Mononuclear cell (primary cell): ENCODE measurements around the gene TMEM161A. TPM values are rescaled to one million over a fixed set of nuclear protein-coding genes. Genes with fewer than 3 reads are reported as not detected.
"Not testable (repeated sequence)": the region's sequence is repeated elsewhere in the genome, so short reads cannot be mapped to it uniquely, and the experiment has no call there.

Experiments used
- H3K27me3 ChIP-seq: 2 replicates; pipeline ENCODE4 v1.6.0; 2011; ENCODE audit warnings: low read length, control low read depth; ENCODE audit not compliant: insufficient read depth
- H3K4me1 ChIP-seq: 2 replicates; pipeline ENCODE4 v1.5.1; 2011; ENCODE audit warnings: mild to moderate bottlenecking, low read length, control low read depth; ENCODE audit not compliant: insufficient read depth
- H3K4me3 ChIP-seq: 2 replicates; pipeline ENCODE4 v1.5.1; 2011; ENCODE audit warnings: mild to moderate bottlenecking, low read length, moderate library complexity
- H3K9me3 ChIP-seq: 2 replicates; pipeline ENCODE4 v1.5.1; 2011; ENCODE audit warnings: low read depth, mild to moderate bottlenecking, control low read depth, low read length
- total RNA-seq: library from RNA; depleted of rRNA; stranded (reverse); fragments of >200 nt; gene quantifications from one replicate; pipeline ENCODE4 v1.2.3, GENCODE V29; 2012

Gene TMEM161A
- total RNA-seq, 1 donor: 5.5 TPM

DNA sequence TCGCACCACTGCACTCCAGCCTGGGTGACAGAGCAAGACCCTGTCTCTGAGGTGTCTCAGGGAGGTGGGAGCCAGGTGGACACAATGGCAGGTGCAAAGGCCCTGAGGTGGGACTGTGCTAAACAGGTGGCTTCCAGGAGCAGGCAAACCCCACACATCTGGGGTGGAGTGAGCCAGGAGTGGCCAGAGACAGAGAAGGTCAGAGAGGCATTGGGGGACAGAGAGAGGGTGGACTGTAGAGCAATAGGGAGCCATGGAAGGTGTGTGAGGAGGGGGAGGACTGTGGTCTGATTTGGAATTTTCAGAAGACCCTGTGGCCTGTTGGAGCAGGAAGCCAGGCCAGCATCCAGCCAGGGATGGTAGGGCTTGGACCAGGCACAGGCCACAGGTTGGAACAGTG, 27.1 kb upstream of the TMEM161A start:
- Histone ChIP-seq H3K27me3 (no peaks in the 10 kb centered on the region), H3K9me3 (no peaks in the 10 kb centered on the region), H3K4me3 (no peak overlapping the region), H3K4me1 (peaks cover 6% of the 10 kb centered on the region)

DNA sequence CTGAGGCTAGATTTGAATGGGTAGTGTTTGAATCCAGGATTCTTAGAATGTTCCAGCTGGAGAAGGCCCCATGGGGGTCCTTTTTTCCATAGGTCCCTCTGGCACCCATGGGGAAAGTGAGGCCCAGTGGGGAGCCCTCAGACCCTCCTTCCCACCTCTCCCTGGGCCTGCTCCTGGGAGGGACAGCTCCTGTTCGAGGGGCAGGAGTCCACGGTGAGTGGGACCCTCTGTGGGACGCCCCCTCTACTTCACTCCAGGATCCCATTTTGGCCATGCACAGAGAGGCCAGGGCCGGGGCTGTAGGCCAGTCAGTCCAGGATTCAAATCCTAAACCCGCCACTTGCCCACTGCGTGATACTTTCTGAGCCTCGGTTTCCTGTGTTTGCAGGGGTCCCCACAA, 24.2 kb upstream of the TMEM161A start:
- H3K9me3 ChIP-seq: no peaks in the 10 kb centered on the region
- H3K27me3 ChIP-seq: no peaks in the 10 kb centered on the region
- H3K4me3 ChIP-seq: no peak overlapping the region
- no peaks in the 10 kb centered on the region for H3K4me1 ChIP-seq

GRCh38 chr19:19160461-19161035, 22.3 kb upstream of the TMEM161A start:
- no peak overlapping the region for H3K4me3 ChIP-seq
- no peaks in the 10 kb centered on the region for H3K9me3 ChIP-seq
- H3K4me1 ChIP-seq: no peaks in the 10 kb centered on the region

GRCh38 chr19:19159534-19159933, 21.3 kb upstream of the TMEM161A start:
- no peaks in the 10 kb centered on the region for H3K4me1 ChIP-seq

More at GRCh38 chr19:19160461-19161035, 22.3 kb upstream of the TMEM161A start:
- H3K27me3 ChIP-seq: no peaks in the 10 kb centered on the region

DNA sequence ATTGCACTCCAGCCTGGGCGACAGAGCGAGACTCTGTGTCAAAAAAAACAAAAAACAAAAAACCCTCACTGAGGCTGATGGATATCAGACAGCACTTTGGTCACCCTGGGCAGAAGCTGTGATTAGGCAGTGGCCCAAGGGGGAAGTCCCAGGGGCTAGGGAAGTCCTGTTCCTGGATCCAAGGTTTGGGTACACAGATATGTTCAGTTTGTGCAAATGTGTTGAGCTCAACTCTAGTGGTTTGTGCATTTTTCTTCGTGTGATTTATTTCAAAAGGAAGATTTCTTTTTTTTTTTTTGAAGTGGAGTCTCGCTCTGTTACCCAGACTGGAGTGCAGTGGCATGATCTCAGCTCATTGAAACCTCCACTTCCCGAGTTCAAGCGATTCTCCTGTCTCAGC, 19.5 kb upstream of the TMEM161A start:
- H3K4me1 ChIP-seq: no peaks in the 10 kb centered on the region
- H3K4me3 ChIP-seq: no peak overlapping the region
- H3K27me3 ChIP-seq: no peaks in the 10 kb centered on the region

More at GRCh38 chr19:19159534-19159933, 21.3 kb upstream of the TMEM161A start:
- no peak overlapping the region for H3K4me3 ChIP-seq
- no peaks in the 10 kb centered on the region for H3K27me3 ChIP-seq
- H3K9me3 ChIP-seq: no peaks in the 10 kb centered on the region

GRCh38 chr19:19155495-19156219, 17.4 kb upstream of the TMEM161A start:
- H3K4me3 ChIP-seq: no peak overlapping the region
- H3K27me3 ChIP-seq: no peaks in the 10 kb centered on the region
- no peaks in the 10 kb centered on the region for H3K4me1 ChIP-seq
- no peaks in the 10 kb centered on the region for H3K9me3 ChIP-seq

More for the DNA sequence above, 19.5 kb upstream of the TMEM161A start:
- no peaks in the 10 kb centered on the region for H3K9me3 ChIP-seq

DNA sequence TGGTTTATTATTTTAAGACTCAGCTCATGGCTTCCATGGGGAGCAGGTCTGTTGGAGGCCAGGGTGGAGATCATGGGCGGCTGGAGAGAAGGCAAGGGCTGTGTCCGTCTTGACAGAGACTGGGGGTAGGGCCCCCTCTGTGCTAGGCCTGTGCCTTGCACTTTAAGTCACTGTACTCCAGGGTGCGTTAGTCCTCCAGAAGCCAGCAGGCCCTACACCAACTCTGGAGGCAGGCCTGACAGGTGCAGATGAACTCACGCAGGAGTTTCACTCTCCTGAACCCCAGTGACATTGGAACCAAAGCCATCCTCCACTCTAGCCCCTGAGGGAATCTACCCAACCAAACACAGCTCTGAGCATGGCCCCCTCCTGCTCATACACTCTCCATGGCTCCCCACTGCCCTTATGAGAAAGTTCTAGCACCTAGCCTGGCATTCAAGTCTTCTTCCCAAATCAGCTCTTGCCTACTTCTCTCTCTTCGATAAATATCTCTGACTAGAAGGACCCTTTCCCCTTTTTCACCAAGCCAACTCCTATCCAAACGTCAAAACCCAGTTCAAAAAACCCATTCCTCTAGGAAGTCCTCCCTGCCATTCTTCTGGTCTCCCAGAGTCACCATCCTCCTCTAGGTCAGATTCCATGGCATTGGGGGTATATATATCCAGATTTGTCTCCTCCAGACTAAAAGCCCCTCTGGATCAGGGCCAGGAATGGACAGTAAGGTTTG, 16.7 kb upstream of the TMEM161A start:
- Histone ChIP-seq H3K4me1 (no peaks in the 10 kb centered on the region), H3K27me3 (no peaks in the 10 kb centered on the region)

DNA sequence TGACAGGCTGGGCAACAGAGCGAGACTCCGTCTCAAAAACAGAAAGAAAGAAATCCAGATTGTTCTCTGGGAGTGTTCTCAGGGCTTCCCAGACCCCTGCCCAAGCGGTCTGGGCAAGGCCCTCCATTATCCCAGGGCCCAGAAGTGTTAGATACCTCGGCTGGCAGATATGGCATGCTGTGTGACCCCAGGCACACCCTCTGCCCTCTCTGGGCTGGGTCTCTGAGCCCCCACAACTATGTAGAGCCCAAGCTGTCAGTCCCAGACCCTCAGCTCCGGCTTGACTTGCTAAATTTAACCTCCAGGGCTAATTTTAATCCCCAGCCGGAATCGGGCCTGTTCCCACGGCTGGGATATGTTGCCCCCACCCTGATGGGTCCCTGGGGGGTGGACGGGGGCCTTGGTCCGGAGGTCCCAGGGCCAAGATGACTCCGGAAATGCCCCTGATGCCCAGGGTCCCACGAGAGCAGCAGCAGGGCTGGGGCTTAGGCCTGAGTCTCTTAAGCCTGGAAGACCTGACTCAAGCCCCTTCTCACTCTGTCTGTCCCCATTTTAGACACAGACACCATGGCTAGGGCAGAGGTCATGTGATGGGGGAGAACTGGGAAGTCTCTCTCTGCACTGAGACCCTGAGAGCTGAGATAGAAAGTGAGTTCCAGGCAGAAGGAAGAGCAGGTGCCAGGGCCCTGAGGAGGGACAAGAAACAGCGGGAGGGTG, 14.5 kb upstream of the TMEM161A start:
- H3K27me3 ChIP-seq: no peaks in the 10 kb centered on the region
- H3K4me3 ChIP-seq: no peak overlapping the region

More for the DNA sequence above, 16.7 kb upstream of the TMEM161A start:
- H3K4me3 ChIP-seq: no peak overlapping the region
- H3K9me3 ChIP-seq: no peaks in the 10 kb centered on the region

GRCh38 chr19:19151418-19151817, 13.1 kb upstream of the TMEM161A start:
- no peaks in the 10 kb centered on the region for H3K4me1 ChIP-seq
- no peaks in the 10 kb centered on the region for H3K9me3 ChIP-seq
- no peaks in the 10 kb centered on the region for H3K27me3 ChIP-seq
- no peak overlapping the region for H3K4me3 ChIP-seq

More for the DNA sequence above, 14.5 kb upstream of the TMEM161A start:
- H3K4me1 ChIP-seq: no peaks in the 10 kb centered on the region
- H3K9me3 ChIP-seq: no peaks in the 10 kb centered on the region

GRCh38 chr19:19149435-19149834, 11.2 kb upstream of the TMEM161A start:
- no peaks in the 10 kb centered on the region for H3K4me1 ChIP-seq
- H3K9me3 ChIP-seq: no peaks in the 10 kb centered on the region
- H3K27me3 ChIP-seq: no peaks in the 10 kb centered on the region
- H3K4me3 ChIP-seq: no peak overlapping the region

GRCh38 chr19:19148504-19148903, 10.2 kb upstream of the TMEM161A start:
- not testable (repeated sequence) for H3K4me3 ChIP-seq, H3K4me1 ChIP-seq, H3K27me3 ChIP-seq, H3K9me3 ChIP-seq

DNA sequence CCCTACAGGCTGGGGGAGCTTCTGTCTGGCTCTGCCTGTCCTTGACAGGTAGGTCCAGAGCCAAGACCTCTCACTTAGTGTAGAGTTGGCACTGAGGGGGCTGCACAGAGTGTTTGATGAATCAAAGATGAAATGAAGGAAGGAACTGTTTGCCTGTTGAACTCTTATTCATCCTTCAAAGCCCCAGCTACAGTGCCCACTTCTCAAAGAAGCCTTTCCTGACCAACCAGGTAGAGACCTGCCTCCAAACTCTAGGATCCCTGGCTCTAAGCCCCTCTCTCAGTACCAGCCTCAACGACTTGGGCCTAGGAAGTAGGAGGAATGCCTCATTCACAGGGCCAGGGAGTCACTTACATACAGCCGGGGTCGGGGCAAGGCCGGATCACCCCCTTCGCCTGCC, 9.1 kb upstream of the TMEM161A start:
- H3K4me3 ChIP-seq: no peak overlapping the region
- H3K4me1 ChIP-seq: no peaks in the 10 kb centered on the region
- no peaks in the 10 kb centered on the region for H3K9me3 ChIP-seq
- H3K27me3 ChIP-seq: no peaks in the 10 kb centered on the region

DNA sequence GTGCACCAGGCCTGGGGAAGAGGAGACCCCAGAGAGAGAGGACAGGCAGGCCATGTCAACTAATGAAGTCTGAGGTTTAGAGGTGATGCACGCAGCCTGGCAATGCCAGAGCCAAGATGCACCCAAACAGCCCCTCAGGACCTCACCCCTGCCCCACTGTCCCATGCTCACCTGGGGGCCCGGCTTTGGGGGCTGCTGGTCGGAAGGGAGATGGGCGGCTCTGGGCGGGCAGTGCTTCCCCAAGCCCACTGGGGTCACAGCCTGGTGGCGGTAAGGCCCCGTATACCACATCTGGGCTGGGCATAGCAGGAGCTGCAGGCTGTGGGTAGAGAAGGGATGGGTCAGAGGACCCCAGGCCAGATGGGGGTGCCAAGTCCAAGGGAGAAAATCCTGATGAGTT, 8.6 kb upstream of the TMEM161A start:
- Histone ChIP-seq H3K4me1 (no peaks in the 10 kb centered on the region), H3K27me3 (no peaks in the 10 kb centered on the region), H3K9me3 (no peaks in the 10 kb centered on the region), H3K4me3 (no peak overlapping the region)

- Histone ChIP-seq H3K4me1 (no peaks in the 10 kb centered on the region), H3K4me3 (no peak overlapping the region), H3K9me3 (no peaks in the 10 kb centered on the region), H3K27me3 (no peaks in the 10 kb centered on the region)
Measured at GRCh38 chr19:19145684-19146608, 7.7 kb upstream of the TMEM161A start.
